Measurements from ENCODE around the gene PDS5B.
"Not testable (repeated sequence)": the region's sequence is repeated elsewhere in the genome, so short reads cannot be mapped to it uniquely, and the experiment has no call there.

Gene PDS5B

GRCh38 chr13:32657309-32657708 lies 71.1 kb downstream of the PDS5B start:
- no peak for DNase-seq

GRCh38 chr13:32659736-32660135 lies 73.5 kb downstream of the PDS5B start:
- DNase-seq: no peak

GRCh38 chr13:32660227-32660626 lies 74.0 kb downstream of the PDS5B start:
- DNase-seq: no peak

DNA sequence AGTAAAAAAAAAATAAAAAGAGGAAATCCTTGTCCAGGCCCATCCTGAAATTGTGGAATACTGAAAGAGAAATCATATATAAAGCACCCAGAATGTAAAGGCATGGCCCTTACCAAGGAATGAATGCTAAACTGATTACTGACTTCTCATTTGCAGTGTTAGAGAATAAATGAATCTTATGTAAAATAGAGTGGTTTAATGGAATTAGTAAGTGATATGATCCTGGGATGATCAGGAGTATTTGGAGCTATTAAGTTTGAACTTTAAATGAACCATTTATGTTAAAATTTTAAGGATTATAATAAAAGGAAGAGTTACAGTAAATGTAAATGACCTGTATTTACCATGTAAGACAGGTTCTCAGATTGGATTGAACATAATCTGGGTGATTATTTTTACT lies 75.4 kb downstream of the PDS5B start:
- DNase-seq: no peak

DNA sequence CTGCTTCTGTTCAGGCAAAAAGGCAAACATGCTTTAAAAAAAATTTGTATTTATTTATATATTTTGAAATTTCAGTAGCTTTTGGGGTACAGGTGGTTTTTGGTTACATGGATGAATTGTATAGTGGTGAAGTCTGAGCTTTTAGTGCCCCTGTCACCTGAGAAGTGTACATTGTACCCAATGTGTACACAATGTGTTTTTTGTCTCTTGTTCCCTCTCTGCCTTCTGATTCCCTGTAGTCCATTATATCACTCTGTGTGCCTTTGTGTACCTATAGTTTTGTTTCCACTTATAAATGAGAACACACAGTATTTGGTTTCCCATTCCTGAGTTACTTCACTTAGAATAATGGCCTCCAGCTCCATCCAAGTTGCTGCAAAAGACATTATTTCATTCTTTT lies 77.4 kb downstream of the PDS5B start:
- DNase-seq: no peak

DNA sequence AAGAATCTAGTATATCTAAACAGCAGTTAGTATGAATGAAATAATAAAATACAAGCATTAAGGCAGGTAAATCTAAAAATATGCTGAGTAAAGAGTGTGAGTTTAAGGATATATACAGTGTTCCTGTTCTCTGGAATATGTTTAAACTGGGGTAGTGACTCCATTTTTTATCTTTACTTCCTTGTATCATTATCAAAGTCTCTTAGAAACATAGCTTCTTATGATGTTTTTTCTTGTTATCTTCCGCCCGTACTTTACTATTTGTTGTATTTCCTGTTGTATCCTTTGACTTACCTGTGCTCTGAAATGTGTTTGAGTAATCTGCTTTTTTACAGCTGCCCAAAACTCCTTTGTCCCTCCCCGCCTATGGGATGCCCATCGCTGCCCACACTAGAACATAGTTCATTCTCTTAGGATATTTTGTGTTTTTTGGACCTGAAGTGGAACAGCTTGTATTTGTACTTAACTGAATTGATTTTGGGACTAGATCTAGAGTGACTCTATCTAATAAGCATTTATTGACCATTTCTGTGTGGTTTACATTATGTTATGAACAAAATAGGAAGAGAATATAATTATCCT lies 80.8 kb downstream of the PDS5B start:
- no peak for DNase-seq

DNA sequence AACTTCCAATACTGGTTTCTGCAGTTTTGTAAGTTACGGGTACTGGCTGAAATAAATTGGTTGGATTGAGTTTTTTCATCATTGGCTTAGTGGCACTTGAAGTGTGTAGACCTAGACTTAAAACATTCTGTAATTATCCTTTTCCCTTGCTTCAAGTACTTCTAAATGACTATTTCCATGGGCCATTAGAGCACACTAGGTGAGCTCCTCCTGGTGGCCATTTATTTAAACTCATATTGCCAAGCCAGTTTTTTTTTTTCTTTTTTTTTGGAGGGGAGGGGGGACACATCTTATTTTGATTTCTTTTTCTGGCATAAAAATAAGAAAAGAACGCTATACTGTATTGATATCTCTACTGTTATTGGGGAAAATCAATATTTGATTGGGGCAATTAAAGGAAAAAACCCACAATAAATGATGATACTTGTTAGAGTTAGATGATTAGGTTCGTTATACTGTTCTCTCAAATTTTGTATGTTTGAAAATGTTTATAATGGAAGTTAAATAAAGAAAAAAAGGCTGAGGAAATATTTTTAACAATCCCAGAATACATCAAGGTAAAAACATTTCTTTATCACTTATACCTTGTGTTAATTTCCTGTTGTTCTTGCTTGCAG lies 82.9 kb downstream of the PDS5B start:
- peak; percentile 10 for DNase-seq

DNA sequence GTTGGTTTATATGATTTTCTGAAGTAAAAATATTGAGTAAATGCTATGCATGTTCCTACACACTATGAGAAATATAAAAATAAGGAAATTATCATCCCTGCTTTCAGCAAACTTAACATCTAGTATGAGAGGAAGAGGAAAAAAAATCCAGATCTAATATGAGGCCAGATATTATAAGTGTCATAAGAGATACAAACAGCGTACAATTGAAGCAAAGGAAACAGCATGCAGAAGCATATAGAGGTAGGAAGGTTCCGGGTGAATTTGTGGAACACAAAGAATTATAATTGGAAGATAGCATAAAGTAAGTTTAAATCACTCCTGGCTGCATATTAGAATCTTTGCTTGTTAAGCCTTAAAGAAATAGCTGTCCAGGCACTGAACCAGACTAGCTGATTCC lies 88.3 kb downstream of the PDS5B start:
- DNase-seq: no peak

DNA sequence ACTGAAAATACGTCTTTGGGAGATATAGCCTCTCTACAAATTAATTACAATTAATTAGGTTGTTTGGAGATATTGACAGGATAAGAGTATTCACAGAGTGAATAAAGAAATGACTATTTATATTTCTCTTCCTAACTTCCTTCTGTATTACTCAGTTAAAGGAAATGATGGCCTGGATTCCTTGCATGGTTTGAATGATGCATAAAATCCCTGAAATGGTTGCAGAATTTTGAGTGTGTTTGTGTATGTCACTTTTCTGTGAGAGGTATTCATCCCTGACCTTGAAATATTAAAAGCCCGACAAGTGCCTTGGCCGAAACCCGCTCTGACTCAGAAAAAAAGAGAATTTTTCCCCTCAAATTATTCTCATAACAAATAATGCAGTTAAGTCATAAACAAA lies 90.0 kb downstream of the PDS5B start:
- DNase-seq: no peak

- no peak for DNase-seq
Measured at GRCh38 chr13:32682130-32682529, 95.9 kb downstream of the PDS5B start.

DNA sequence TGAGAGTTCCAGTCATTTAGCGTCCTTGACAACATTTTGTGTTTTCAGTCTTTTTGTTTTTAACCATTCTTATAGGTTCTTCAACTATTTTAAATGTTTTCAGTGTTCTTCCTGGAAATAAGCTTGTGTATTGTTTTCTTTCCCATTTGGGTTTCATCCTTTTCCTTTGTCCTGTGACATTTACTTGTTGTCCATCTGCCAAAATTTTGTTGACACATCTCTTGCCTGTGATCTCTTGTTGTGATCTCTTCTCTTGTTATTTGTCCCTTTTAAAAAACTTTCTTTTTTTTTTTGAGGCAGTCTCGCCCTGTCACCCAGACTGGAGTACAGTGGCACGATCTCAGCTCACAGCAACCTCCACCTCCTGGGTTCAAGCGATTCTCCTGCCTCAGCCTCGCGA lies 96.5 kb downstream of the PDS5B start:
- DNase-seq: no peak

- no peak for DNase-seq
Measured at GRCh38 chr13:32687275-32687674, 101.0 kb downstream of the PDS5B start.

DNA sequence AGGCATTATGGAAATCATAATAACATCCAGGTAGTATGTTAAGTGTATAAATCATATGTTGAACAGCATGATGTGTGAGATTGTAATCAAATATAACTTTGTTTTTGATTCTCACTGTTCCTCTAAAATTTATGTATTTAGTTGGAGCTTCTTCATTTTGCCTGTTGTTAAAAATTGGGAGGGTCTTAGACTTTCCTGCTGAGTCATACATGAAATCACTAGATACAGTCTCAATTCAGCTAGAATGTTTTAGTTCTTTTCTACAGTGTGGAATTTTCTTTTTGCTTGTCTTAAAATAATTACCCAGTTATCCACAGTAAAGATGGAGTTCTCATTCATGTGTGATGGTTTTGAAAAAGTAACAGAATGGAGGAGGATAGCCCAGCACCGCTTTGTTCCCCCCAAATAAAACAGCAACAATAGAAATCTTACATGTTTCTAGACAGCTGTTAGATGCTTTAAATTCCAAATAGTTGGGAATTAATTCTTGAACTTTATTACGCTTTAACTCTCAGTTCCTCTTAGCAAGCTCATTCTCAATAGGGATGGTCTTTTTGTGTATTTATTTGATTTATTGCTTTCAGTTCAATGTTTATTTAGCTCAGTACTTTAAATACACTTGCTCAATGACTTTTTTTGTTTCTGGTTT lies 109.5 kb downstream of the PDS5B start:
- DNase-seq: no peak

GRCh38 chr13:32707471-32707870 lies 121.2 kb downstream of the PDS5B start:
- no peak for DNase-seq

GRCh38 chr13:32713397-32713796 lies 127.1 kb downstream of the PDS5B start:
- no peak for DNase-seq

DNA sequence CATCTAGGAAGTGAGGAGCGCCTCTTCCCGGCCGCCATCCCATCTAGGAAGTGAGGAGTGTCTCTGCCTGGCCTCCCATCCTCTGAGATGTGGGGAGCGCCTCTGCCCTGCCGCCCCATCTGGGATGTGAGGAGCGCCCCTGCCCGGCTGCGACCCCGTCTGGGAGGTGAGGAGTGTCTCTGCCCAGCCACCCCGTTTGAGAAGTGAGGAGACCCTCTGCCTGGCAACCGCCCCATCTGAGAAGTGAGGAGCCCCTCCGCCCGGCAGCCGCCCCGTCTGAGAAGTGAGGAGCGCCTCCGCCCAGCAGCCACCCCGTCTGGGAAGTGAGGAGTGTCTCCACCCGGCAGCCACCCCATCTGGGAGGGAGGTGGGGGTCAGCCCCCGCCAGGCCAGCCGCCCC lies 129.9 kb downstream of the PDS5B start:
- not testable (repeated sequence) for DNase-seq

DNA sequence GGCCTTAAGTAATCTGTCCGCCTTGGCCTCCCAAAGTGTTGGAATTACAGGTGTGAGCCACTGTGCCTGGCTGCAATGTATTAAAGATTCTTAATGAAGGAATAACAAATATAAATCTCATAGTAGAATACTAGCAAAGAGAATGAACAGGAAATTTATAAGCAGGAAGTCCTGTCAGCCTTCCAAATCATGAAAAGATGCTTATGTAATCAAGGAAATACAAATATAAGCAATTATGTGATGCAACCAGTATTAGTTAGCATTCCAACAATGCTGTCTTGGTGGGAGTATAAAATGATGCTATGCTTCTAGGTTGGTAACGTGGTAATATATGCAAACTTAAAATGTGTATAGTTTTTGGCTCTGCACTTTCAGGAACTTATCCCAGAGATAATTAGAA lies 133.8 kb downstream of the PDS5B start:
- DNase-seq: no peak

- not testable (repeated sequence) for DNase-seq
Measured at GRCh38 chr13:32721131-32722034, 135.1 kb downstream of the PDS5B start.

- DNase-seq: no peak
Measured at GRCh38 chr13:32722340-32722739, 136.1 kb downstream of the PDS5B start.

DNA sequence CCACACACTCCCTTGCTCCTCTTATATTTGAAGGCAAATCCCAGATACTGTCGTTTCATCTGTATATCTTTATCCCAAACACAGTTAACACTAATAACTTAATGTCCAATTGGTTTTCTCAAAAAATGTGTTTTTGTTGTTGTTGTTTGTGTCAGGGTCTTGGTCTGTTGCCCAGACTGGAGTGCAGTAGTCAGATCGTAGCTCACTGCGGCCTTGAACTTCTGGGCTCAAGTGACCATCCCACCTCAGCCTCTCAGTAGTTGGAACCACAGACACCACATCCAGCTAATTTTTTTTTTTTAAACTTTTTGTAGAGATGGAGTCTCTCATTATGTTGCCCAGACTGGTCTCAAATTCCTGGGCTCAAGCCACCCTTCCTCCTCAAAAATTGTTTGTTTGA lies 137.7 kb downstream of the PDS5B start:
- no peak for DNase-seq

GRCh38 chr13:32726374-32727037 lies 140.3 kb downstream of the PDS5B start:
- no peak for DNase-seq

- DNase-seq: no peak
Measured at GRCh38 chr13:32728327-32728726, 142.1 kb downstream of the PDS5B start.

DNA sequence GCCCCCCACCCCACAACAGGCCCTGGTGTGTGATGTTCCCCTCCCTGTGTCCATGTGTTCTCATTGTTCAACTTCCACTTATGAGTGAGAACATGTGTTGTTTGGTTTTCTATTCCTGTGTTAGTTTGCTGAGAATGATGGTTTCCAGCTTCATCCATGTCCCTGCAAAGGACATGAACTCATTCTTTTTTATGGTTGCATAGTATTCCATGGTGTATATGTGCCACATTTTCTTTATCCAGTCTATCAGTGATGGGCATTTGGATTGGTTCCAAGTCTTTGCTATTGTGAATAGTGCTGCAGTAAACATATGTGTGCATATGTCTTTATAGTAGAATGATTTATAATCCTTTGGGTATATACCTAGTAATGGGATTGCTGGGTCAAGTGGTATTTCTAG lies 142.8 kb downstream of the PDS5B start:
- DNase-seq: not testable (repeated sequence)

Measured in NCI-H1694 (cell line).